HEK293T (cell line): ENCODE data around the gene UBE2L3.

ENCODE experiments used
- ARNT ChIP-seq: fragments of 450-650 bp; IDR thresholded peaks from 2 replicates; pipeline ENCODE4 v1.6.1; 2017; ENCODE audit warnings: mild to moderate bottlenecking
- BHLHE40 ChIP-seq: fragments of 450-650 bp; IDR thresholded peaks from 2 replicates; pipeline ENCODE4 v1.6.1; 2016; ENCODE audit warnings: mild to moderate bottlenecking, moderate library complexity, borderline replicate concordance
- FOXA1 ChIP-seq: fragments of 450-650 bp; IDR thresholded peaks from 2 replicates; pipeline ENCODE4 v1.6.1; 2016; ENCODE audit warnings: mild to moderate bottlenecking
- FOXK2 ChIP-seq: fragments of 450-650 bp; IDR thresholded peaks from 2 replicates; pipeline ENCODE4 v1.6.1; 2016; ENCODE audit warnings: mild to moderate bottlenecking
- FOXM1 ChIP-seq: fragments of 450-650 bp; IDR thresholded peaks from 2 replicates; pipeline ENCODE4 v1.6.1; 2017; ENCODE audit warnings: mild to moderate bottlenecking, borderline replicate concordance
- HDGF ChIP-seq: fragments of 450-650 bp; IDR thresholded peaks from 2 replicates; pipeline ENCODE4 v1.6.1; 2017; ENCODE audit warnings: antibody characterized with exemption, borderline replicate concordance
- L3MBTL2 ChIP-seq: fragments of 450-650 bp; conservative IDR thresholded peaks from 2 replicates; pipeline ENCODE4 v1.6.1; 2016; ENCODE audit warnings: mild to moderate bottlenecking
- LEF1 ChIP-seq: fragments of 450-650 bp; IDR thresholded peaks from 2 replicates; pipeline ENCODE4 v1.6.1; 2017; ENCODE audit warnings: mild to moderate bottlenecking, borderline replicate concordance
- NFRKB ChIP-seq: fragments of 450-650 bp; IDR thresholded peaks from 2 replicates; pipeline ENCODE4 v1.6.1; 2016; ENCODE audit warnings: mild to moderate bottlenecking, moderate library complexity
- SP1 ChIP-seq: fragments of 450-650 bp; IDR thresholded peaks from 2 replicates; pipeline ENCODE4 v1.6.1; 2017
- SUZ12 ChIP-seq: fragments of 450-650 bp; IDR thresholded peaks from 2 replicates; pipeline ENCODE4 v1.6.1; 2016; ENCODE audit warnings: mild to moderate bottlenecking
- ZNF384 ChIP-seq: fragments of 450-650 bp; IDR thresholded peaks from 2 replicates; pipeline ENCODE4 v1.6.1; 2016

DNA sequence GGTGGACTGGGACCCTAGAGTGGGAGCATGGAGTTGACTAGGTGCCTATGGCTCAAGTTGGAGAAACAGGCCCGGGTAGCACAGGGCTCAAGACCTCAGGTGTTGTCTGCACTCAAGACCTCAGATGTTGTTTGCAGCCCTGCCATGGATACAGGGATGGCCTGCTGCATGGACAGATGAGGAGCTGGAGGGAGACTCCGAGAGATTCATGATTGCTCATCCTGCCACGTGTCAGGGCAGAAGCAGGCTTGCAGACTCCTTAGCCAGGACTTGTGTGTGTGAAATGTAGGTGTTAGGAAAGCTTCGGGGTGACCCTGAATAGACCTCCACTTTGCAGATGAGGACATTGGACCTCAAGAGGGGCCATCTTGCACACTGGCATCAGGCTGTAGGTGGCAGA is 66.0 kb downstream of the UBE2L3 start:
- TF ChIP-seq SUZ12 = no peak
- TF ChIP-seq HDGF = no peak
- TF ChIP-seq FOXM1 = no peak
- TF ChIP-seq ZNF384 = no peak
- no peak for TF ChIP-seq BHLHE40
- TF ChIP-seq SP1 = no peak
- no peak for TF ChIP-seq ARNT
- TF ChIP-seq NFRKB = no peak
- TF ChIP-seq L3MBTL2 = no peak
- TF ChIP-seq FOXA1 = no peak
- TF ChIP-seq FOXK2 = no peak
- no peak for TF ChIP-seq LEF1
